WTC11 (cell line): ENCODE data around the gene KCNQ2. TPM values are rescaled to one million over a fixed set of nuclear protein-coding genes. Genes with fewer than 3 reads are reported as not detected.

Source experiments
- ATAC-seq: fragments of 200-7000 bp; cut with Tn5 transposase; 2 replicates; pipeline ENCODE4 v1.10.0; 2021; ENCODE audit warnings: mild to moderate bottlenecking, moderate library complexity
- CTCF ChIA-PET: fragments of 300-600 bp; sonication (Branson Sonifier 250); formaldehyde crosslinking; loops from one replicate; lab custom pipeline; 2021; ENCODE audit warnings: antibody characterized with exemption; lab: Charles Lee
- POLR2A ChIA-PET: fragments of 350-600 bp; sonication (Branson Sonifier 250); formaldehyde crosslinking; loops from one replicate; lab custom pipeline; 2021; ENCODE audit warnings: antibody characterized with exemption; lab: Charles Lee
- DNase-seq: peaks from one replicate; pipeline ENCODE4 v3.0.0; 2021; ENCODE audit warnings: low spot score
- H3K27ac Mint-ChIP-seq: 2 replicates; pipeline ENCODE4 v1.8.0; 2021; ENCODE audit warnings: mixed read lengths
- H3K27me3 Mint-ChIP-seq: 2 replicates; pipeline ENCODE4 v1.8.0; 2021; ENCODE audit warnings: low read depth, mild to moderate bottlenecking, moderate library complexity, mixed read lengths
- H3K36me3 Mint-ChIP-seq: 2 replicates; pipeline ENCODE4 v1.8.0; 2021; ENCODE audit warnings: mixed read lengths
- H3K4me1 Mint-ChIP-seq: 2 replicates; pipeline ENCODE4 v1.8.0; 2022; ENCODE audit warnings: mixed read lengths
- H3K4me3 Mint-ChIP-seq: 2 replicates; pipeline ENCODE4 v1.8.0; 2021; ENCODE audit warnings: mild to moderate bottlenecking, moderate library complexity, mixed read lengths
- H3K9me3 Mint-ChIP-seq: 2 replicates; pipeline ENCODE4 v1.8.0; 2021; ENCODE audit warnings: mixed read lengths
- ATF1 ChIP-seq: sonication (generic); formaldehyde crosslinking; IDR thresholded peaks from 2 replicates; pipeline ENCODE4 v1.8.1; 2023; ENCODE audit warnings: mild to moderate bottlenecking, moderate library complexity, missing genetic modification reagents
- CTCF ChIP-seq: fragments of 200-600 bp; IDR thresholded peaks from 2 replicates; pipeline ENCODE4 v1.8.0; 2022; ENCODE audit warnings: antibody characterized with exemption
- E2F5 ChIP-seq: sonication (generic); formaldehyde crosslinking; IDR thresholded peaks from 2 replicates; pipeline ENCODE4 v1.8.1; 2022; ENCODE audit warnings: mild to moderate bottlenecking, moderate library complexity, missing genetic modification reagents
- ESRRA ChIP-seq: sonication (generic); formaldehyde crosslinking; IDR thresholded peaks from 2 replicates; pipeline ENCODE4 v1.8.1; 2022; ENCODE audit warnings: mild to moderate bottlenecking, missing genetic modification reagents, borderline replicate concordance
- HMGA2 ChIP-seq: fragments of 250-450 bp; sonication (Bioruptor Pico); IDR thresholded peaks from 2 replicates; pipeline ENCODE4 v1.4.0; 2021; ENCODE audit warnings: mild to moderate bottlenecking, moderate library complexity
- HMGXB4 ChIP-seq: sonication (generic); formaldehyde crosslinking; IDR thresholded peaks from 2 replicates; pipeline ENCODE4 v1.8.1; 2023; ENCODE audit warnings: mild to moderate bottlenecking, moderate library complexity, missing genetic modification reagents
- MLX ChIP-seq: sonication (generic); formaldehyde crosslinking; IDR thresholded peaks from 2 replicates; pipeline ENCODE4 v1.8.1; 2023; ENCODE audit warnings: mild to moderate bottlenecking, missing genetic modification reagents, moderate library complexity
- RORB ChIP-seq: fragments of 250-450 bp; sonication (Bioruptor Pico); IDR thresholded peaks from 2 replicates; pipeline ENCODE4 v1.9.0; 2021; ENCODE audit warnings: mild to moderate bottlenecking
- TCF7 ChIP-seq: sonication (generic); formaldehyde crosslinking; IDR thresholded peaks from 2 replicates; pipeline ENCODE4 v1.8.0; 2022; ENCODE audit warnings: mild to moderate bottlenecking, low read depth, missing genetic modification reagents, moderate library complexity
- ZMAT4 ChIP-seq: fragments of 250-450 bp; sonication (Bioruptor Pico); IDR thresholded peaks from 2 replicates; pipeline ENCODE4 v1.9.0; 2021; ENCODE audit warnings: mild to moderate bottlenecking
- ZSCAN18 ChIP-seq: fragments of 250-450 bp; sonication (Bioruptor Pico); IDR thresholded peaks from 2 replicates; pipeline ENCODE4 v2.1.2; 2022; ENCODE audit warnings: mild to moderate bottlenecking, moderate library complexity
- total RNA-seq: library from RNA; stranded (reverse); gene quantifications from 3 replicates; pipeline ENCODE4 v1.2.3, GENCODE V29; 2021

Gene KCNQ2
- total RNA-seq, 1 experiment from 2014 or later, result 99.8 TPM

GRCh38 chr20:63416631-63417030, 55.8 kb downstream of the KCNQ2 start:
- Mint-ChIP-seq H3K9me3 (no peaks in the 10 kb centered on the region), H3K4me3 (no peak overlapping the region), H3K27me3 (no peaks in the 10 kb centered on the region), H3K27ac (no peak overlapping the region), H3K36me3 (no peaks in the 10 kb centered on the region), H3K4me1 (peaks cover 7% of the 10 kb centered on the region)
- ChIA-PET CTCF (no interaction called here), POLR2A (no interaction called here)
- no peak for TF ChIP-seq ZSCAN18 (CRISPR knock-in tag)
- TF ChIP-seq HMGA2, result no peak
- TF ChIP-seq CTCF, result no peak
- TF ChIP-seq E2F5, result no peak
- DNase-seq, result no peak
- no peak for ATAC-seq

GRCh38 chr20:63415647-63416391, 56.6 kb downstream of the KCNQ2 start:
- TF ChIP-seq ZMAT4 (CRISPR knock-in tag), result no peak
- no peak for TF ChIP-seq MLX (CRISPR knock-in tag)
- Mint-ChIP-seq H3K36me3 (no peaks in the 10 kb centered on the region), H3K4me3 (no peak overlapping the region), H3K27ac (no peak overlapping the region), H3K27me3 (no peaks in the 10 kb centered on the region), H3K4me1 (peaks cover 7% of the 10 kb centered on the region), H3K9me3 (no peaks in the 10 kb centered on the region)
- ATAC-seq (no peak), DNase-seq (no peak)
- ChIA-PET POLR2A (no interaction called here), CTCF (no interaction called here)

GRCh38 chr20:63414720-63415430, 57.6 kb downstream of the KCNQ2 start:
- CTCF ChIA-PET, result no interaction called here
- H3K4me3 Mint-ChIP-seq, result no peak overlapping the region
- H3K9me3 Mint-ChIP-seq, result no peaks in the 10 kb centered on the region
- H3K27ac Mint-ChIP-seq, result no peak overlapping the region; the same call in 1 of the 2 replicates
- TF ChIP-seq RORB, result no peak
- TF ChIP-seq ATF1, result no peak
- TF ChIP-seq ESRRA (CRISPR knock-in tag), result no peak
- no peak for TF ChIP-seq HMGXB4 (CRISPR knock-in tag)
- TF ChIP-seq TCF7, result no peak
- POLR2A ChIA-PET, result no interaction called here
- no peaks in the 10 kb centered on the region for H3K27me3 Mint-ChIP-seq
- H3K36me3 Mint-ChIP-seq, result no peaks in the 10 kb centered on the region
- peaks cover 7% of the 10 kb centered on the region for H3K4me1 Mint-ChIP-seq
- DNase-seq (no peak), ATAC-seq (no peak)
